Ovary (tissue), 3 donors: ENCODE results near the gene ATCAY.

Experiments used
- CTCF ChIP-seq, 3 donors: fragments of 450-650 bp in 2 of 3; fragments of 200-600 bp in 1 of 3; IDR thresholded peaks; one replicate each; pipeline versions ENCODE4 v1.5.1 to v1.8.0; 2016 to 2022; ENCODE audit warnings: antibody characterized with exemption in 3 of 3, mild to moderate bottlenecking in 1 of 3
- POLR2A ChIP-seq: fragments of 450-650 bp; IDR thresholded peaks from one replicate; pipeline ENCODE4 v1.6.1; 2017; ENCODE audit warnings: antibody characterized with exemption, mild to moderate bottlenecking, moderate library complexity
- donor health status: DM: no; HTN: no; CAD: no.

GRCh38 chr19:3963458-3964255, 83.2 kb downstream of the ATCAY start:
- no peak for TF ChIP-seq CTCF (IDR thresholded peaks at IDR 0.05)
- no peak for TF ChIP-seq POLR2A
